Neutrophil (primary cell): ENCODE measurements around the gene BZW1.

ENCODE experiments used
- H3K27ac ChIP-seq: fragments of 200-600 bp; sonication (generic); 2 replicates; pipeline ENCODE4 v1.5.1; 2016; ENCODE audit warnings: mild to moderate bottlenecking, moderate library complexity
- H3K27me3 ChIP-seq: fragments of 200-600 bp; sonication (generic); 2 replicates; pipeline ENCODE4 v1.6.0; 2016; ENCODE audit warnings: mild to moderate bottlenecking
- H3K36me3 ChIP-seq: fragments of 200-600 bp; sonication (generic); 2 replicates; pipeline ENCODE4 v1.5.1; 2017
- H3K4me1 ChIP-seq, 2 experiments: fragments of 200-600 bp in 1 of 2; sonication (generic) in 1 of 2; 1 replicate in 1 of 2; 2 replicates in 1 of 2; pipeline versions ENCODE4 v1.5.1 to v1.6.1; 2013 to 2016; ENCODE audit warnings: low read depth in 1 of 2, low read length in 1 of 2, mild to moderate bottlenecking in 1 of 2, moderate library complexity in 1 of 2; ENCODE audit not compliant: control insufficient read depth in 1 of 2, insufficient read depth in 1 of 2
- H3K4me3 ChIP-seq, 2 experiments: fragments of 200-600 bp in 1 of 2; sonication (generic) in 1 of 2; 1 replicate in 1 of 2; 2 replicates in 1 of 2; pipeline ENCODE4 v1.5.1; 2013 to 2016; ENCODE audit warnings: low read depth in 1 of 2, low read length in 1 of 2, mild to moderate bottlenecking in 1 of 2, moderate library complexity in 1 of 2
- H3K9me3 ChIP-seq: fragments of 200-600 bp; sonication (generic); 2 replicates; pipeline ENCODE4 v1.5.1; 2016
- TF ChIP-seq, protein P1 (sequence below): fragments of 200-600 bp; sonication (generic); IDR thresholded peaks from 2 replicates; pipeline ENCODE4 v1.5.1; 2016; ENCODE audit warnings: antibody characterized with exemption

Gene BZW1

DNA sequence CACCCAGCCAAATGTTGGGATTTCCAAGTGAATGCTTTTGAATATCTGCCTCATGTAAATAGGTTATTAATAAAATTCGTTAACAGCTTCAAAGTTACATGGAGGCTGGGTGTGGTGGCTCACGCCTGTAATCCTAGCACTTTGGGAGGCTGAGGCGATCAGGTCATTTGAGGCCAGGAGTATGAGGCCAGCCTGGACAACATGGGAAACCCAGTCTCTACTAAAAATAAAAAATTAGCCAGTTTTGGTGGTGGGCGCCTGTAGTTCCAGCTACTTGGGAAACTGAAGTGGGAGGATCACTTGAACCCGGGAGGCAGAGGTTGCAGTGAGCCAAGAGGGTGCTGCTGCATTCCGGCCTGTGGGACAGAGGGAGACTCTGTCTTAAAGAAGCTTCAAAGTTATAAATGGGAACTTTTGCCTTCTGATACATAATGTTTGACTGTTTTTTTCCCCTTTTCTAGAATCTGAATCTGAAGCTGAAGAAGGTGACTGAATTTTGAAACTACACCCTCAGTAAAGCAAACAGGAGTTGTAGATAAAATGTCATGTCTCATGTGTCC lies 10.1 kb downstream of the BZW1 start:
- Histone ChIP-seq H3K27ac (no peak overlapping the region), H3K4me3 (no peak overlapping the region), H3K27me3 (no peaks in the 10 kb centered on the region), H3K36me3 (peaks cover 65% of the 10 kb centered on the region), H3K9me3 (no peaks in the 10 kb centered on the region), H3K4me1 (peaks cover 0 to 12% of the 10 kb centered on the region in 2 experiments)
- TF ChIP-seq, protein P1, sequence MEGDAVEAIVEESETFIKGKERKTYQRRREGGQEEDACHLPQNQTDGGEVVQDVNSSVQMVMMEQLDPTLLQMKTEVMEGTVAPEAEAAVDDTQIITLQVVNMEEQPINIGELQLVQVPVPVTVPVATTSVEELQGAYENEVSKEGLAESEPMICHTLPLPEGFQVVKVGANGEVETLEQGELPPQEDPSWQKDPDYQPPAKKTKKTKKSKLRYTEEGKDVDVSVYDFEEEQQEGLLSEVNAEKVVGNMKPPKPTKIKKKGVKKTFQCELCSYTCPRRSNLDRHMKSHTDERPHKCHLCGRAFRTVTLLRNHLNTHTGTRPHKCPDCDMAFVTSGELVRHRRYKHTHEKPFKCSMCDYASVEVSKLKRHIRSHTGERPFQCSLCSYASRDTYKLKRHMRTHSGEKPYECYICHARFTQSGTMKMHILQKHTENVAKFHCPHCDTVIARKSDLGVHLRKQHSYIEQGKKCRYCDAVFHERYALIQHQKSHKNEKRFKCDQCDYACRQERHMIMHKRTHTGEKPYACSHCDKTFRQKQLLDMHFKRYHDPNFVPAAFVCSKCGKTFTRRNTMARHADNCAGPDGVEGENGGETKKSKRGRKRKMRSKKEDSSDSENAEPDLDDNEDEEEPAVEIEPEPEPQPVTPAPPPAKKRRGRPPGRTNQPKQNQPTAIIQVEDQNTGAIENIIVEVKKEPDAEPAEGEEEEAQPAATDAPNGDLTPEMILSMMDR, result no peak

DNA sequence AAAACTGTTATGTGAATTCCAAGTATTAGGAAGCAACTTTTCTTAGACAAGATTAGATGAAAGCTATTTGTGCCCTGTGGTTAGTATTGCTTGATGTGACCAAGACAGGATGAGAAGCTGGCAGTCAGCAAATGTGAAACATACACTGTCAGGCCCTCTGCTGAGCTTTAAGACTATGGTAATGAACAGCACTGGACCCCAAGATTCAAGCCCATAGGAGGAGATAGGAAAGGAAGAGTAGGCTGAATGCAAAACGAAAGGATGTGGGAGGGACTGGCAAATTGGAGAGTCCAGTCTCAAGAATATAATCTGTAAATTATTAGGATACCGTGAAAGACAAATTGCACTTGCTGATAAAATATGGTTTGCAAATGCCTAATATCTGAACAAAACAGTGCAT lies 16.4 kb downstream of the BZW1 start:
- H3K9me3 ChIP-seq, result no peaks in the 10 kb centered on the region
- no peak overlapping the region for H3K27ac ChIP-seq
- no peaks in the 10 kb centered on the region for H3K27me3 ChIP-seq
- H3K4me1 ChIP-seq, result peaks cover 7 to 8% of the 10 kb centered on the region in 2 experiments
- H3K36me3 ChIP-seq, result peaks cover 24% of the 10 kb centered on the region
- TF ChIP-seq, protein P1, result no peak
- no peak overlapping the region for H3K4me3 ChIP-seq

GRCh38 chr2:200828572-200829257 lies 17.0 kb downstream of the BZW1 start:
- TF ChIP-seq, protein P1, result no peak
- no peaks in the 10 kb centered on the region for H3K27me3 ChIP-seq
- H3K36me3 ChIP-seq, result peaks cover 24% of the 10 kb centered on the region
- no peaks in the 10 kb centered on the region for H3K9me3 ChIP-seq
- no peak overlapping the region for H3K4me3 ChIP-seq
- H3K4me1 ChIP-seq, result peaks cover 7 to 8% of the 10 kb centered on the region in 2 experiments
- H3K27ac ChIP-seq, result no peak overlapping the region

DNA sequence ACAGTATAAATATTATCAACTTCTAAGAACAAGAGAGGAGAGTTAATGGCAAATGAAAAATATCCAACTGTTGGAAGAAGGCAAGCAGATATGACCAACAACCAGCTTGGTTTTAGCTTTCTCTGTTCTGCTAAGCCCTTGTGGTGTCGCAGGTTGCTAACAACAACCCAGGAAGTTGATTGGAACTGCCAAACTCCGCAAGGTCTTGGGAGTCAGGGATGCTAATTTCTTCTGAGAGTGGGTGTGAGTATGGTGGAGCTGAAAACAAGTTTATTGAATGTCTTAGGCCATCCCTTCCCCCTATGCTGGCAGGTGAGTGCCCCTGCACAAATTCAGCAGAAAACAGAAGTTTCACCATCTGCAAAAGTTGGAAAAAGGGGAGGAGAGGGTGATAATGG lies 17.5 kb downstream of the BZW1 start:
- Histone ChIP-seq H3K4me1 (peaks cover 7 to 8% of the 10 kb centered on the region in 2 experiments), H3K36me3 (peaks cover 19% of the 10 kb centered on the region), H3K27ac (no peak overlapping the region), H3K4me3 (no peak overlapping the region), H3K9me3 (no peaks in the 10 kb centered on the region), H3K27me3 (no peaks in the 10 kb centered on the region)
- TF ChIP-seq, protein P1, result no peak

DNA sequence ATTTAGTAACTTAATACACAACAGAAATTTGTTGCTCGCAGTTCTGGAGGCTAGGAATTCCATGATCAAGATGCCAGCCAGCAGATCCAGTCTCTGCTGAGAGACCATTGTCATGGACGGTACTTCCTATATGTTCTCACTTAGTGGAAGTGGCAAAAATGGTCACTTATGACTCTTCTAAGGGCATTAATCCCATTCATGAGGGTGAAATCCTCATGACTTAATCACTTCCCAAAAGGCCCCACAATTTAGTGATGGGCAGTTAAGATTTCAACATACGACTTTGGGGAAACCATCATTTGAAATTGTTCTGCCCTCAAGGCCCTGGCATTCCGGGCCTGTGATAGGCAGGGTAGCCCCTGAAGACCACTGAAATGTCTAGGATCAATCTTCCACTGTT lies 23.0 kb downstream of the BZW1 start:
- peaks cover 7 to 8% of the 10 kb centered on the region in 2 experiments for H3K4me1 ChIP-seq
- no peak overlapping the region for H3K27ac ChIP-seq
- peaks cover 8% of the 10 kb centered on the region for H3K9me3 ChIP-seq
- no peak overlapping the region for H3K4me3 ChIP-seq
- H3K27me3 ChIP-seq, result no peaks in the 10 kb centered on the region
- H3K36me3 ChIP-seq, result no peaks in the 10 kb centered on the region
- TF ChIP-seq, protein P1, result no peak
